HepG2 (cell line): ENCODE data around the gene PLIN5. TPM values are rescaled to one million over a fixed set of nuclear protein-coding genes. Genes with fewer than 3 reads are reported as not detected.

Source experiments
- CREB1 ChIP-seq, 2 experiments: fragments of 450-650 bp in 1 of 2; IDR thresholded peaks; 2 replicates each; pipeline ENCODE4 v1.6.1; 2016 to 2017; ENCODE audit warnings: control low read depth in 1 of 2, mild to moderate bottlenecking in 1 of 2, missing compliant biosample characterization in 1 of 2, missing genetic modification characterization in 1 of 2
- KDM5B ChIP-seq: sonication (generic); formaldehyde crosslinking; IDR thresholded peaks from 2 replicates; pipeline ENCODE4 v1.4.0; 2020; ENCODE audit warnings: missing genetic modification reagents, mild to moderate bottlenecking, borderline replicate concordance
- NCOA2 ChIP-seq: sonication (generic); formaldehyde crosslinking; IDR thresholded peaks from 2 replicates; pipeline ENCODE4 v1.8.0; 2022; ENCODE audit warnings: inconsistent platforms
- NR2F1 ChIP-seq, 2 experiments: fragments of 450-650 bp in 1 of 2; formaldehyde crosslinking in 1 of 2; IDR thresholded peaks; 2 replicates each; pipeline versions ENCODE4 v1.5.0 to v1.6.1; 2016 to 2020; ENCODE audit warnings: mild to moderate bottlenecking in 1 of 2, missing compliant biosample characterization in 1 of 2, missing genetic modification reagents in 1 of 2, moderate library complexity in 1 of 2
- PCBP1 ChIP-seq: fragments of 200-400 bp; formaldehyde crosslinking; IDR thresholded peaks from 2 replicates; pipeline ENCODE4 v1.6.1; 2017; ENCODE audit warnings: mild to moderate bottlenecking, low read depth, low read length, borderline replicate concordance
- SIX1 ChIP-seq: sonication (generic); formaldehyde crosslinking; IDR thresholded peaks from 2 replicates; pipeline ENCODE4 v1.4.0; 2020; ENCODE audit warnings: missing genetic modification reagents, borderline replicate concordance
- TARDBP ChIP-seq: sonication (generic); formaldehyde crosslinking; IDR thresholded peaks from 2 replicates; pipeline ENCODE4 v1.8.0; 2022; ENCODE audit warnings: mild to moderate bottlenecking, missing genetic modification reagents
- TFE3 ChIP-seq: IDR thresholded peaks from 2 replicates; pipeline ENCODE4 v1.6.1; 2016
- TOPORS ChIP-seq: sonication (generic); formaldehyde crosslinking; IDR thresholded peaks from 2 replicates; pipeline ENCODE4 v1.8.0; 2023; ENCODE audit warnings: mild to moderate bottlenecking, missing genetic modification reagents
- USF2 ChIP-seq, 2 experiments: sonication (generic) in 1 of 2; formaldehyde crosslinking in 1 of 2; IDR thresholded peaks; 2 replicates each; pipeline versions ENCODE4 v1.5.1 to v1.6.1; 2011 to 2020; ENCODE audit warnings: borderline replicate concordance in 1 of 2, low read depth in 1 of 2, low read length in 1 of 2, mild to moderate bottlenecking in 1 of 2, missing genetic modification reagents in 1 of 2, moderate library complexity in 1 of 2
- ZBTB3 ChIP-seq: sonication (generic); formaldehyde crosslinking; IDR thresholded peaks from 2 replicates; pipeline ENCODE4 v1.4.0; 2020; ENCODE audit warnings: low read depth, mild to moderate bottlenecking, moderate library complexity, missing genetic modification reagents, borderline replicate concordance
- ZBTB46 ChIP-seq: sonication (generic); formaldehyde crosslinking; IDR thresholded peaks from 2 replicates; pipeline ENCODE4 v1.4.0; 2020; ENCODE audit warnings: mild to moderate bottlenecking, missing genetic modification reagents, borderline replicate concordance
- ZBTB7B ChIP-seq: sonication (generic); formaldehyde crosslinking; IDR thresholded peaks from 2 replicates; pipeline ENCODE4 v1.4.0; 2020; ENCODE audit warnings: missing genetic modification reagents
- ZNF224 ChIP-seq: sonication (generic); formaldehyde crosslinking; IDR thresholded peaks from 2 replicates; pipeline ENCODE4 v1.5.0; 2020; ENCODE audit warnings: mild to moderate bottlenecking, missing genetic modification reagents
- ZNF280B ChIP-seq: sonication (generic); formaldehyde crosslinking; IDR thresholded peaks from 2 replicates; pipeline ENCODE4 v1.5.0; 2020; ENCODE audit warnings: missing genetic modification reagents, mild to moderate bottlenecking, borderline replicate concordance
- ZNF333 ChIP-seq: sonication (generic); formaldehyde crosslinking; IDR thresholded peaks from 2 replicates; pipeline ENCODE4 v1.4.0; 2020; ENCODE audit warnings: mild to moderate bottlenecking, missing genetic modification reagents, borderline replicate concordance
- ZNF354B ChIP-seq: sonication (generic); formaldehyde crosslinking; IDR thresholded peaks from 2 replicates; pipeline ENCODE4 v1.8.0; 2022; ENCODE audit warnings: mild to moderate bottlenecking, missing genetic modification reagents
- ZNF768 ChIP-seq: sonication (generic); formaldehyde crosslinking; IDR thresholded peaks from 2 replicates; pipeline ENCODE4 v1.4.0; 2020; ENCODE audit warnings: missing genetic modification reagents
- ZNF839 ChIP-seq: sonication (generic); formaldehyde crosslinking; IDR thresholded peaks from 2 replicates; pipeline ENCODE4 v1.4.0; 2020; ENCODE audit warnings: missing genetic modification reagents, mild to moderate bottlenecking, borderline replicate concordance
- ZNF850 ChIP-seq: sonication (generic); formaldehyde crosslinking; conservative IDR thresholded peaks from 2 replicates; pipeline ENCODE4 v1.9.0; 2021; ENCODE audit warnings: mild to moderate bottlenecking, missing genetic modification reagents
- polyA plus RNA-seq, 8 experiments: library from polyadenylated mRNA; depleted of rRNA in 3 of 8; stranded (reverse) in 7 of 8; unstranded in 1 of 8; fragments of >200 nt; fragmentation: Illumina TruSeq in 4 of 8; extraction: Trizol in 4 of 8; gene quantifications; 2 replicates each; pipeline versions ENCODE4 v1.2.1 to v1.2.3, GENCODE V29; 2011 to 2016; ENCODE audit warnings: low read depth in 4 of 8, missing spikeins in 1 of 8, mixed read lengths in 1 of 8; ENCODE audit not compliant: insufficient read depth in 1 of 8
- total RNA-seq, 5 experiments: library from RNA; depleted of rRNA; stranded (reverse); fragments of >200 nt; fragmentation: Illumina TruSeq; extraction: Trizol; gene quantifications; 2 replicates each; pipeline ENCODE4 v1.2.3, GENCODE V29; 2016; ENCODE audit warnings: low read depth in 1 of 5

Gene PLIN5
- total and polyA plus RNA-seq, 2 of the 13 experiments (the other 11 are each of a cell fraction or from before 2014, with no cell fraction given), result 1.8 to 4.8 TPM

- peak; percentile 29; the same call in 1 of the 2 replicates for TF ChIP-seq TFE3 (CRISPR knock-in tag)
- peak in 1 of 2 experiments; percentile 25; a peak in 1 of 4 replicates for TF ChIP-seq NR2F1 (CRISPR knock-in tag; IDR thresholded peaks at IDR 0.05)
- TF ChIP-seq SIX1 (CRISPR knock-in tag), result no peak
- peak; percentile 69; the same call in 1 of the 2 replicates for TF ChIP-seq ZNF280B (CRISPR knock-in tag)
- TF ChIP-seq KDM5B (CRISPR knock-in tag), result peak; percentile 83
- no peak for TF ChIP-seq ZBTB3 (CRISPR knock-in tag)
- TF ChIP-seq ZBTB7B, result peak; percentile 62; the same call in 1 of the 2 replicates
- TF ChIP-seq PCBP1, result peak; percentile 75; the same call in 1 of the 2 replicates
- TF ChIP-seq ZNF333, result no peak
- TF ChIP-seq ZNF224 (CRISPR knock-in tag), result no peak
- no peak for TF ChIP-seq ZNF850 (CRISPR knock-in tag)
- 0 out of 2 replicates have a peak, but pooled peaks have one; percentile 48 for TF ChIP-seq ZNF839 (CRISPR knock-in tag)
- no peak for TF ChIP-seq USF2 (IDR thresholded peaks at IDR 0.05; ENCODE audit: low read depth, low read length)
- no peak for TF ChIP-seq USF2 (CRISPR knock-in tag; IDR thresholded peaks at IDR 0.05; ENCODE audit: borderline replicate concordance)
- TF ChIP-seq TARDBP (CRISPR knock-in tag), result 0 out of 2 replicates have a peak, but pooled peaks have one; percentile 42
- peak; percentile 63; the same call in 1 of the 2 replicates for TF ChIP-seq ZNF768 (CRISPR knock-in tag)
- 0 out of 2 replicates have a peak, but pooled peaks have one; percentile 10 for TF ChIP-seq NCOA2 (CRISPR knock-in tag)
- no peak for TF ChIP-seq ZNF354B (CRISPR knock-in tag)
- TF ChIP-seq CREB1 (IDR thresholded peaks at IDR 0.05), result no peak
- TF ChIP-seq CREB1 (CRISPR knock-in tag; IDR thresholded peaks at IDR 0.05), result no peak
- TF ChIP-seq ZBTB46 (CRISPR knock-in tag), result no peak
- TF ChIP-seq TOPORS (CRISPR knock-in tag), result 0 out of 2 replicates have a peak, but pooled peaks have one; percentile 44
Measured at GRCh38 chr19:4576016-4576933, 41.3 kb upstream of the PLIN5 start (continued).
